ENCODE results near the gene KLK3. TPM values are rescaled to one million over a fixed set of nuclear protein-coding genes. Genes with fewer than 3 reads are reported as not detected.

The KLK3 gene
- total and polyA plus RNA-seq, 2 of the 8 experiments (the other 6 are each of a cell fraction or from before 2014, with no cell fraction given), result 0.08 TPM; not detected in 1

DNA sequence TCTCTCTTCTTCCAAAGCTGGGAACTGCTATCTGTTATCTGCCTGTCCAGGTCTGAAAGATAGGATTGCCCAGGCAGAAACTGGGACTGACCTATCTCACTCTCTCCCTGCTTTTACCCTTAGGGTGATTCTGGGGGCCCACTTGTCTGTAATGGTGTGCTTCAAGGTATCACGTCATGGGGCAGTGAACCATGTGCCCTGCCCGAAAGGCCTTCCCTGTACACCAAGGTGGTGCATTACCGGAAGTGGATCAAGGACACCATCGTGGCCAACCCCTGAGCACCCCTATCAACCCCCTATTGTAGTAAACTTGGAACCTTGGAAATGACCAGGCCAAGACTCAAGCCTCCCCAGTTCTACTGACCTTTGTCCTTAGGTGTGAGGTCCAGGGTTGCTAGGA, 5.1 kb downstream of the KLK3 start:
- Histone ChIP-seq H2AK5ac (ENCODE audit: low read depth, low read length) (no peak overlapping the region), H3K9me3 (ENCODE audit: insufficient read depth in 2 of 2, low read depth in 1 of 2, low read length in 1 of 2) (peaks cover 0 to 4% of the 10 kb centered on the region in 2 experiments; a peak in 2 of 4 replicates), H3K14ac (ENCODE audit: insufficient read length) (no peak overlapping the region), H2AFZ (ENCODE audit: low read length) (no peak overlapping the region), H4K91ac (replicated peaks; ENCODE audit: insufficient read length, low read length) (no peak overlapping the region), H3K18ac (ENCODE audit: extremely low read depth, low read length) (no peak overlapping the region), H2BK5ac (ENCODE audit: low read depth, low read length) (no peak overlapping the region), H3K4me1 (replicated peaks in 1 of 4; ENCODE audit: control insufficient read depth in 3 of 4, insufficient read depth in 4 of 4, low read length in 3 of 4) (peaks cover 0 to 14% (median 6%) of the 10 kb centered on the region in 4 experiments; a peak in 5 of 7 replicates), H3K79me1 (ENCODE audit: low read depth, low read length) (no peaks in the 10 kb centered on the region), H3K9ac (replicated peaks in 1 of 4; ENCODE audit: extremely low read depth in 1 of 4, low read depth in 3 of 4, low read length in 3 of 4) (no peak overlapping the region), H2BK15ac (ENCODE audit: low read length) (no peak overlapping the region), H3K56ac (replicated peaks; ENCODE audit: insufficient read length, low read depth, low read length) (no peak overlapping the region), H3K23me2 (ENCODE audit: low read depth, low read length) (no peaks in the 10 kb centered on the region), H3K27ac (ENCODE audit: low read depth, low read length) (no peak overlapping the region), H3K27me3 (replicated peaks in 1 of 4; ENCODE audit: control insufficient read depth in 3 of 4, extremely low read depth in 1 of 4, insufficient read depth in 3 of 4, low read length in 3 of 4) (no peaks in the 10 kb centered on the region), H3K23ac (ENCODE audit: insufficient read length) (no peak overlapping the region), H4K20me1 (replicated peaks in 1 of 2; ENCODE audit: control insufficient read depth in 1 of 2, insufficient read depth in 2 of 2, low read length in 2 of 2) (no peaks in the 10 kb centered on the region), H2BK120ac (replicated peaks; ENCODE audit: low read depth, low read length) (no peak overlapping the region), H3K4ac (replicated peaks; ENCODE audit: insufficient read length, low read depth, low read length) (no peak overlapping the region), H4K8ac (ENCODE audit: extremely low read depth, insufficient read depth, low read length) (no peak overlapping the region), H3K4me2 (ENCODE audit: insufficient read depth in 1 of 2, low read depth in 2 of 2, low read length in 2 of 2) (no peak overlapping the region), H3K79me2 (ENCODE audit: control insufficient read depth in 1 of 2, insufficient read depth in 2 of 2, low read length in 2 of 2) (no peaks in the 10 kb centered on the region), H3K4me3 (ENCODE audit: extremely low read depth in 1 of 4, insufficient read depth in 2 of 4, low read depth in 3 of 4, low read length in 4 of 4) (no peak overlapping the region), H3K36me3 (ENCODE audit: control insufficient read depth in 2 of 4, insufficient read depth in 4 of 4, low read length in 3 of 4) (no peaks in the 10 kb centered on the region), H4K5ac (ENCODE audit: insufficient read length, low read depth, low read length) (no peak overlapping the region), H2BK12ac (ENCODE audit: low read depth, low read length) (no peak overlapping the region), H2BK20ac (ENCODE audit: low read length) (no peak overlapping the region)
- WGBS, 2 experiments (ENCODE audit: extremely low coverage in 1 of 2, insufficient coverage in 1 of 2, insufficient read length in 1 of 2, insufficient replicate concordance in 2 of 2, low coverage in 1 of 2, low lambda C conversion rate in 2 of 2, missing lambda C conversion rate in 1 of 2), result 87% methylated on average over 4 of the region's 4 CpGs; no CpG with 5 or more reads in 1 of the 2 experiments
- ChIA-PET POLR2A (ENCODE audit: partially characterized antibody) (no interaction called here), CTCF (ENCODE audit: partially characterized antibody) (interaction anchor here (1.5 kb wide), 2 partner anchors 16 to 235 kb away, joined by 5 read pairs; no protein-coding TSS in a partner anchor)
- FAIRE-seq (no peak), DNase-seq (ENCODE audit: low read depth in 1 of 2, low spot score in 2 of 2) (no peak)
- no peak for TF ChIP-seq TEAD4 (IDR thresholded peaks at IDR 0.05; ENCODE audit: low read depth, low read length)

Data from H1 (cell line).